Measurements from ENCODE around the gene LRRC19. TPM values are rescaled to one million over a fixed set of nuclear protein-coding genes. Genes with fewer than 3 reads are reported as not detected.

Gene LRRC19
- total RNA-seq, 1 experiment from 2014 or later = not detected

DNA sequence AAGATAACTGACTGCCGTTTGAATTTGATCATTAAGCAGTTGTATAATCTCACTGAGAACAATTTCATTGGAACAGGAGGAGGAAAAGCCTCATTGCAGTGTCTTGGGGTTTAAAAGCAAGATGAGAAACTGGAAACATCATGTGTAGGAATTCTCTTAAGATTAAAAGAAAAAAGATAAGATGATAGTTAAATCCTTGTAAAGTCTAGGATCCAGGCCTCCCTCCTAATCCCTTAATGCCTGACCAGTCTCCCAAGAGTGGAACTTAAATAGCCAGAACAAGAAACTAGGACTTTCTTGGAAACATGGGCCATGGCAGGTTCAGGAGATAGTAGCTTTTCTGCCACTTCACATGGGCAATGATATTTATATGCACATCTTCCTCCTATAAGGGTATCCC, 37.0 kb upstream of the LRRC19 start:
- Histone ChIP-seq H4K91ac (ENCODE audit: insufficient read length, low read depth, low read length) (no peak overlapping the region), H2BK15ac (ENCODE audit: low read depth, low read length) (no peak overlapping the region), H4K5ac (ENCODE audit: insufficient read length, low read depth, low read length) (no peak overlapping the region), H3K4ac (ENCODE audit: low read depth, low read length) (no peak overlapping the region), H3K79me1 (ENCODE audit: insufficient read depth, low read depth, low read length, poor library complexity, severe bottlenecking) (no peaks in the 10 kb centered on the region), H3K18ac (ENCODE audit: insufficient read length, low read depth, low read length) (no peak overlapping the region), H2BK5ac (ENCODE audit: insufficient read length, low read length) (no peak overlapping the region), H3K9ac (ENCODE audit: extremely low read depth, insufficient read length, low read length) (no peak overlapping the region), H3K4me1 (ENCODE audit: insufficient read depth, low read length) (no peaks in the 10 kb centered on the region), H3K9me3 (ENCODE audit: control insufficient read depth, low read depth, low read length) (no peaks in the 10 kb centered on the region), H3T11ph (ENCODE audit: low read length) (no peak overlapping the region), H2BK12ac (ENCODE audit: insufficient read length, low read depth, low read length) (no peak overlapping the region), H4K20me1 (ENCODE audit: control insufficient read depth, insufficient read depth, insufficient read length) (no peaks in the 10 kb centered on the region), H3K79me2 (ENCODE audit: insufficient read depth, low read length) (no peaks in the 10 kb centered on the region), H3K27me3 (ENCODE audit: insufficient read depth, low read length) (no peaks in the 10 kb centered on the region), H2AK5ac (ENCODE audit: insufficient read length, low read length) (no peak overlapping the region), H3K56ac (ENCODE audit: insufficient read length, low read depth, low read length) (no peak overlapping the region), H2BK20ac (ENCODE audit: low read depth, low read length, poor library complexity, severe bottlenecking) (no peak overlapping the region), H3K14ac (ENCODE audit: insufficient read depth, low read length) (no peak overlapping the region), H3K23ac (ENCODE audit: insufficient read length, low read depth, low read length) (no peak overlapping the region), H4K8ac (replicated peaks; ENCODE audit: insufficient read length, low read depth, low read length) (no peak overlapping the region), H3K4me2 (ENCODE audit: insufficient read depth, insufficient read length, low read length) (no peak overlapping the region), H2BK120ac (ENCODE audit: low read depth, low read length, poor library complexity, severe bottlenecking) (no peak overlapping the region), H2AFZ (ENCODE audit: low read length) (no peak overlapping the region), H3K27ac (ENCODE audit: insufficient read length, low read depth, low read length) (no peak overlapping the region), H3K23me2 (ENCODE audit: insufficient read length, low read depth, low read length, poor library complexity, severe bottlenecking) (no peaks in the 10 kb centered on the region)
- Mint-ChIP-seq H3K9me3 (no peaks in the 10 kb centered on the region), H3K36me3 (ENCODE audit: insufficient read depth in 1 of 3, low read depth in 3 of 3) (peaks cover 0 to 2% (median 0%) of the 10 kb centered on the region in 3 experiments; a peak in 1 of 7 replicates), H3K4me1 (no peaks in the 10 kb centered on the region), H3K4me3 (no peak overlapping the region), H3K27ac (no peak overlapping the region), H3K27me3 (ENCODE audit: low read depth) (no peaks in the 10 kb centered on the region)
- TF ChIP-seq, protein P1, sequence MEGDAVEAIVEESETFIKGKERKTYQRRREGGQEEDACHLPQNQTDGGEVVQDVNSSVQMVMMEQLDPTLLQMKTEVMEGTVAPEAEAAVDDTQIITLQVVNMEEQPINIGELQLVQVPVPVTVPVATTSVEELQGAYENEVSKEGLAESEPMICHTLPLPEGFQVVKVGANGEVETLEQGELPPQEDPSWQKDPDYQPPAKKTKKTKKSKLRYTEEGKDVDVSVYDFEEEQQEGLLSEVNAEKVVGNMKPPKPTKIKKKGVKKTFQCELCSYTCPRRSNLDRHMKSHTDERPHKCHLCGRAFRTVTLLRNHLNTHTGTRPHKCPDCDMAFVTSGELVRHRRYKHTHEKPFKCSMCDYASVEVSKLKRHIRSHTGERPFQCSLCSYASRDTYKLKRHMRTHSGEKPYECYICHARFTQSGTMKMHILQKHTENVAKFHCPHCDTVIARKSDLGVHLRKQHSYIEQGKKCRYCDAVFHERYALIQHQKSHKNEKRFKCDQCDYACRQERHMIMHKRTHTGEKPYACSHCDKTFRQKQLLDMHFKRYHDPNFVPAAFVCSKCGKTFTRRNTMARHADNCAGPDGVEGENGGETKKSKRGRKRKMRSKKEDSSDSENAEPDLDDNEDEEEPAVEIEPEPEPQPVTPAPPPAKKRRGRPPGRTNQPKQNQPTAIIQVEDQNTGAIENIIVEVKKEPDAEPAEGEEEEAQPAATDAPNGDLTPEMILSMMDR (conservative IDR thresholded peaks at IDR 0.05) = no peak
- DNase-seq = no peak
- WGBS (ENCODE audit: extremely low coverage, insufficient read length, low lambda C conversion rate) = no CpG with 5 or more reads among the region's 1 CpG
